WERI-Rb-1 (cell line): Measurements from ENCODE around the gene ZC3H18.

Experiments
- DNase-seq: peaks from one replicate; pipeline ENCODE4 v3.0.0-alpha.2; 2020
- H3K27ac ChIP-seq: fragments of 250-450 bp; sonication (Bioruptor Pico); 2 replicates; pipeline ENCODE4 v1.5.1; 2020; ENCODE audit warnings: mild to moderate bottlenecking, moderate library complexity
- H3K27me3 ChIP-seq: fragments of 250-450 bp; sonication (Bioruptor Pico); 2 replicates; pipeline ENCODE4 v1.5.1; 2021; ENCODE audit warnings: mild to moderate bottlenecking, low read depth, moderate library complexity; ENCODE audit not compliant: insufficient read depth, severe bottlenecking
- H3K36me3 ChIP-seq: fragments of 250-450 bp; sonication (Bioruptor Pico); 2 replicates; pipeline ENCODE4 v1.5.1; 2020; ENCODE audit warnings: mild to moderate bottlenecking, moderate library complexity
- H3K4me3 ChIP-seq: 2 replicates; pipeline ENCODE4 v1.5.1; 2011; ENCODE audit warnings: low read depth, mild to moderate bottlenecking, control low read depth, low read length
- H3K9me3 ChIP-seq: fragments of 250-450 bp; sonication (Bioruptor Pico); 2 replicates; pipeline ENCODE4 v1.5.1; 2021; ENCODE audit warnings: mild to moderate bottlenecking, moderate library complexity; ENCODE audit not compliant: severe bottlenecking
- TF ChIP-seq, protein P1 (sequence below): IDR thresholded peaks from 2 replicates; pipeline ENCODE4 v1.5.1; 2011; ENCODE audit warnings: low read depth, mild to moderate bottlenecking, control low read depth, inconsistent platforms, low read length

ZC3H18 gene

GRCh38 chr16:88634141-88634993 is 64.2 kb downstream of the ZC3H18 start:
- no peak for DNase-seq
- TF ChIP-seq, protein P1, sequence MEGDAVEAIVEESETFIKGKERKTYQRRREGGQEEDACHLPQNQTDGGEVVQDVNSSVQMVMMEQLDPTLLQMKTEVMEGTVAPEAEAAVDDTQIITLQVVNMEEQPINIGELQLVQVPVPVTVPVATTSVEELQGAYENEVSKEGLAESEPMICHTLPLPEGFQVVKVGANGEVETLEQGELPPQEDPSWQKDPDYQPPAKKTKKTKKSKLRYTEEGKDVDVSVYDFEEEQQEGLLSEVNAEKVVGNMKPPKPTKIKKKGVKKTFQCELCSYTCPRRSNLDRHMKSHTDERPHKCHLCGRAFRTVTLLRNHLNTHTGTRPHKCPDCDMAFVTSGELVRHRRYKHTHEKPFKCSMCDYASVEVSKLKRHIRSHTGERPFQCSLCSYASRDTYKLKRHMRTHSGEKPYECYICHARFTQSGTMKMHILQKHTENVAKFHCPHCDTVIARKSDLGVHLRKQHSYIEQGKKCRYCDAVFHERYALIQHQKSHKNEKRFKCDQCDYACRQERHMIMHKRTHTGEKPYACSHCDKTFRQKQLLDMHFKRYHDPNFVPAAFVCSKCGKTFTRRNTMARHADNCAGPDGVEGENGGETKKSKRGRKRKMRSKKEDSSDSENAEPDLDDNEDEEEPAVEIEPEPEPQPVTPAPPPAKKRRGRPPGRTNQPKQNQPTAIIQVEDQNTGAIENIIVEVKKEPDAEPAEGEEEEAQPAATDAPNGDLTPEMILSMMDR = no peak
- no peak overlapping the region for H3K27ac ChIP-seq

GRCh38 chr16:88634994-88635670 is 64.9 kb downstream of the ZC3H18 start:
- Histone ChIP-seq H3K27me3 (no peaks in the 10 kb centered on the region), H3K9me3 (no peaks in the 10 kb centered on the region), H3K27ac (no peak overlapping the region), H3K36me3 (peaks cover 8% of the 10 kb centered on the region), H3K4me3 (no peak overlapping the region)
- no peak for DNase-seq
- TF ChIP-seq, protein P1 = no peak

More at GRCh38 chr16:88634141-88634993, 64.2 kb downstream of the ZC3H18 start:
- peaks cover 8% of the 10 kb centered on the region for H3K36me3 ChIP-seq
- H3K9me3 ChIP-seq = no peaks in the 10 kb centered on the region
- H3K4me3 ChIP-seq = no peak overlapping the region
- no peaks in the 10 kb centered on the region for H3K27me3 ChIP-seq

- H3K9me3 ChIP-seq = no peaks in the 10 kb centered on the region
- peaks cover 8% of the 10 kb centered on the region for H3K36me3 ChIP-seq
- H3K27me3 ChIP-seq = no peaks in the 10 kb centered on the region
- TF ChIP-seq, protein P1 = no peak
- H3K27ac ChIP-seq = no peak overlapping the region
- H3K4me3 ChIP-seq = no peak overlapping the region
- DNase-seq = no peak
Observed at GRCh38 chr16:88635671-88636319, 65.6 kb downstream of the ZC3H18 start.

DNA sequence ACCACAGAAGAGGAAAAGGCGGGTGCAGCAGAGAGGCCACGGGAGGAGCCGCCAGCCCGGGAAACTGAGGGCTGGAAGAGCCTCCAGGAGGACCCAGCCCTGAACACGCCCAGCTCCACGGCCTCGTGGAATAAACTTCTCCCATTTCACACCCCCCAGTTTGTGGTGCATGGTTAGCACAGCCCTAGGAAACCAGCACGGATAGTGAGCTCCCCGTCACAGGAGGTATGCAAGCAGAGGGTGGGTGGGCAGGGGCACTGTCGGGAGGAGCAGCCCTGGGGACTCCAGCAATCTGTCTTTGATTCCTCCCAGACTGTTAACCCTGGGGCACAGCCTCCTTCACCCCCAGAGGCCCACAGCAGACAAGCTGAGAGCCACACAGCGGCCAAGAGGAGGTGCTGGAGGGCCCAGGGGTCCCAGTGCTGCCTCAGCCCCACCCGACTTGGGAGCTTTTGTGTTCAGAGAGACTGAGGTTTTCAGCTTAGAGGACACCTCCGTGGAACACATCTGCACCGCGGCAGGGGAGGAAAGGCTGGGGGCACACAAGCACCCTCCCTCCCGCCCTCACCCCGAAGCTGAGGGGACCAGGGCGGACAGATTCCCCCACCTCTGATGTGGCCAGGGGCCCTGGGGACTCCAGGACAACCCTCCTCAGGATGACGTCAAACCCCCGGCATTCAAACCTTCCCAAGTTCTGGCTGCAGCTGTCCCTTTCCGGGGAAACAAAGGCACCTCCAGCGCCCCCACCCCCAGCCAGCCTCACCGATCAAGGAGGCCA is 66.5 kb downstream of the ZC3H18 start:
- TF ChIP-seq, protein P1 = no peak
- H3K4me3 ChIP-seq = no peak overlapping the region
- no peak overlapping the region for H3K27ac ChIP-seq
- H3K27me3 ChIP-seq = no peaks in the 10 kb centered on the region
- H3K9me3 ChIP-seq = no peaks in the 10 kb centered on the region
- DNase-seq = no peak
- peaks cover 6% of the 10 kb centered on the region; the same call in 1 of the 2 replicates for H3K36me3 ChIP-seq
